HEK293T (cell line): ENCODE data around the gene ITGAE.

Source experiments
- BHLHE40 ChIP-seq: fragments of 450-650 bp; IDR thresholded peaks from 2 replicates; pipeline ENCODE4 v1.6.1; 2016; ENCODE audit warnings: mild to moderate bottlenecking, moderate library complexity, borderline replicate concordance
- CTBP1 ChIP-seq: fragments of 450-650 bp; IDR thresholded peaks from 2 replicates; pipeline ENCODE4 v1.6.1; 2016; ENCODE audit warnings: borderline replicate concordance
- ELF4 ChIP-seq: fragments of 450-650 bp; IDR thresholded peaks from 2 replicates; pipeline ENCODE4 v1.6.1; 2017; ENCODE audit warnings: antibody characterized with exemption
- FOXA1 ChIP-seq: fragments of 450-650 bp; IDR thresholded peaks from 2 replicates; pipeline ENCODE4 v1.6.1; 2016; ENCODE audit warnings: mild to moderate bottlenecking
- FOXK2 ChIP-seq: fragments of 450-650 bp; IDR thresholded peaks from 2 replicates; pipeline ENCODE4 v1.6.1; 2016; ENCODE audit warnings: mild to moderate bottlenecking
- FOXM1 ChIP-seq: fragments of 450-650 bp; IDR thresholded peaks from 2 replicates; pipeline ENCODE4 v1.6.1; 2017; ENCODE audit warnings: mild to moderate bottlenecking, borderline replicate concordance
- LEF1 ChIP-seq: fragments of 450-650 bp; IDR thresholded peaks from 2 replicates; pipeline ENCODE4 v1.6.1; 2017; ENCODE audit warnings: mild to moderate bottlenecking, borderline replicate concordance
- NFRKB ChIP-seq: fragments of 450-650 bp; IDR thresholded peaks from 2 replicates; pipeline ENCODE4 v1.6.1; 2016; ENCODE audit warnings: mild to moderate bottlenecking, moderate library complexity
- PKNOX1 ChIP-seq: fragments of 450-650 bp; IDR thresholded peaks from 2 replicates; pipeline ENCODE4 v1.6.1; 2016
- SP1 ChIP-seq: fragments of 450-650 bp; IDR thresholded peaks from 2 replicates; pipeline ENCODE4 v1.6.1; 2017
- TARDBP ChIP-seq: fragments of 450-650 bp; IDR thresholded peaks from 2 replicates; pipeline ENCODE4 v1.6.1; 2016

- TF ChIP-seq TARDBP (no peak), NFRKB (no peak), FOXK2 (no peak), FOXM1 (no peak), BHLHE40 (no peak), SP1 (no peak), LEF1 (no peak), PKNOX1 (no peak), FOXA1 (no peak), ELF4 (no peak), CTBP1 (no peak)
Observed at GRCh38 chr17:3697103-3697476, 103.9 kb downstream of the ITGAE start.
